HepG2 (cell line): Measurements from ENCODE around the gene PYCR2. TPM values are rescaled to one million over a fixed set of nuclear protein-coding genes. Genes with fewer than 3 reads are reported as not detected.

Experiments
- AGO2 ChIP-seq: fragments of 200-400 bp; formaldehyde crosslinking; optimal IDR thresholded peaks from 2 replicates; pipeline ENCODE3; 2017; ENCODE audit warnings: mild to moderate bottlenecking, low read depth, low read length, moderate library complexity
- FOXA3 ChIP-seq: IDR thresholded peaks from 2 replicates; pipeline ENCODE4 v1.6.1; 2016; ENCODE audit warnings: missing genetic modification reagents, missing compliant biosample characterization
- FOXM1 ChIP-seq: sonication (generic); formaldehyde crosslinking; IDR thresholded peaks from 2 replicates; pipeline ENCODE4 v1.5.0; 2020; ENCODE audit warnings: missing genetic modification reagents
- IRF2 ChIP-seq: IDR thresholded peaks from 2 replicates; pipeline ENCODE4 v1.6.1; 2018; ENCODE audit warnings: missing genetic modification reagents, missing compliant biosample characterization
- MAZ ChIP-seq, 2 experiments: sonication (generic) in 1 of 2; formaldehyde crosslinking in 1 of 2; IDR thresholded peaks; 2 replicates each; pipeline versions ENCODE4 v1.5.0 to v1.6.1; 2012 to 2020; ENCODE audit warnings: low read depth in 2 of 2, mild to moderate bottlenecking in 2 of 2, borderline replicate concordance in 1 of 2, improper control_type of control experiment in 1 of 2, low read length in 1 of 2, missing genetic modification reagents in 1 of 2, moderate library complexity in 1 of 2
- NFE2 ChIP-seq: sonication (generic); formaldehyde crosslinking; IDR thresholded peaks from 2 replicates; pipeline ENCODE4 v1.4.0; 2020; ENCODE audit warnings: missing genetic modification reagents
- PBX2 ChIP-seq: IDR thresholded peaks from 2 replicates; pipeline ENCODE4 v1.6.1; 2016; ENCODE audit warnings: control low read depth
- RARA ChIP-seq: IDR thresholded peaks from 2 replicates; pipeline ENCODE4 v1.6.1; 2016; ENCODE audit warnings: missing genetic modification reagents, missing compliant biosample characterization
- TRIM24 ChIP-seq: sonication (generic); formaldehyde crosslinking; IDR thresholded peaks from 2 replicates; pipeline ENCODE4 v1.8.0; 2022; ENCODE audit warnings: mild to moderate bottlenecking, missing genetic modification reagents
- ZBTB33 ChIP-seq: sonication (generic); formaldehyde crosslinking; IDR thresholded peaks from 2 replicates; pipeline ENCODE4 v1.4.0; 2020; ENCODE audit warnings: missing genetic modification reagents
- ZMYM3 ChIP-seq: sonication (generic); formaldehyde crosslinking; IDR thresholded peaks from 2 replicates; pipeline ENCODE4 v1.5.1; 2020; ENCODE audit warnings: mild to moderate bottlenecking, missing genetic modification reagents
- ZNF317 ChIP-seq: sonication (generic); formaldehyde crosslinking; IDR thresholded peaks from 2 replicates; pipeline ENCODE4 v1.5.0; 2020; ENCODE audit warnings: mild to moderate bottlenecking, missing genetic modification reagents
- ZZZ3 ChIP-seq: sonication (generic); formaldehyde crosslinking; IDR thresholded peaks from 2 replicates; pipeline ENCODE4 v1.4.0; 2020; ENCODE audit warnings: missing genetic modification reagents, mild to moderate bottlenecking, borderline replicate concordance
- polyA plus RNA-seq, 8 experiments: library from polyadenylated mRNA; depleted of rRNA in 3 of 8; stranded (reverse) in 7 of 8; unstranded in 1 of 8; fragments of >200 nt; fragmentation: Illumina TruSeq in 4 of 8; extraction: Trizol in 4 of 8; gene quantifications; 2 replicates each; pipeline versions ENCODE4 v1.2.1 to v1.2.3, GENCODE V29; 2011 to 2016; ENCODE audit warnings: low read depth in 4 of 8, missing spikeins in 1 of 8, mixed read lengths in 1 of 8; ENCODE audit not compliant: insufficient read depth in 1 of 8
- total RNA-seq, 5 experiments: library from RNA; depleted of rRNA; stranded (reverse); fragments of >200 nt; fragmentation: Illumina TruSeq; extraction: Trizol; gene quantifications; 2 replicates each; pipeline ENCODE4 v1.2.3, GENCODE V29; 2016; ENCODE audit warnings: low read depth in 1 of 5
- TF ChIP-seq, protein P1 (sequence below): sonication (generic); formaldehyde crosslinking; IDR thresholded peaks from 2 replicates; pipeline ENCODE4 v1.4.0; 2020; ENCODE audit warnings: mild to moderate bottlenecking, missing genetic modification reagents
- TF ChIP-seq, protein P2 (sequence below), 2 experiments: sonication (generic) in 1 of 2; formaldehyde crosslinking in 1 of 2; IDR thresholded peaks; 2 replicates each; pipeline versions ENCODE4 v1.4.0 to v1.6.1; 2018 to 2020; ENCODE audit warnings: missing genetic modification reagents in 2 of 2, borderline replicate concordance in 1 of 2, low read depth in 1 of 2, mild to moderate bottlenecking in 1 of 2, missing biosample characterization in 1 of 2

PYCR2 gene
- total and polyA plus RNA-seq, 2 of the 13 experiments (the other 11 are each of a cell fraction or from before 2014, with no cell fraction given) = 47.2 to 47.8 TPM

DNA sequence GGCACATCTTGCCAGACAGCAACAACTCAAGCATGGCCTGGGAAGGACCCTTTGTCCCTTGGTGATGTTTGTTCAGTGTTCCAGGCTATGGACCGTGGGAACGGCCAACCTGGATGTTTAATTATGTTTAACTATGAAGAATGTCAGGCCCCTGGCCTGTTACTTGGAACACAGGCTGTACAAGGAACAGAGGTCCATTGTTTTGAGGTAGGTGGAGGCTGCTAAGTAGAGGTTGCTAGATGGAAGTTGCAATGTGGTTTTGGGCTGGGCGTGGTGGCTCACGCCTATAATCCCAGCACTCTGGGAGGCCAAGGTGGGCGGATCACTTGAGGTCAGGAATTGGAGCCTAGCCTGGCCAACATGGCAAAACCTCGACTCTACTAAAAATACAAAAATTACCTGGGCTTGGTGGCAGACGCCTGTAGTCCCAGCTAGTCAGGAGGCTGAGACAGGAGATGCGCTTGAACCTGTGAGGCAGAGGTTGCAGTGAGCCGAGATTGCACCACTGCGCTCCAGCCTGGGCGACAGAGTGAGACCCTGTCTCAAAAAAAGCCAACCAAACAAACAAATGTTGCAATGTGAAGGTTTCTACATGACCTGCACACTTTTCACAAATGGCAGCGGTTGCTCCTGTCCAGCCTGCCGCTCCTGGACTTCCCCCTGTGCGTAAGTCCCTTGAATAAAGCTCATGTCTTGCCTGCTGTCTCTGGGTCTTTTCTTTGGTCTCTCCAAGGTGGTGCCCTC lies 32.6 kb downstream of the PYCR2 start (continued):
- TF ChIP-seq, protein P1, sequence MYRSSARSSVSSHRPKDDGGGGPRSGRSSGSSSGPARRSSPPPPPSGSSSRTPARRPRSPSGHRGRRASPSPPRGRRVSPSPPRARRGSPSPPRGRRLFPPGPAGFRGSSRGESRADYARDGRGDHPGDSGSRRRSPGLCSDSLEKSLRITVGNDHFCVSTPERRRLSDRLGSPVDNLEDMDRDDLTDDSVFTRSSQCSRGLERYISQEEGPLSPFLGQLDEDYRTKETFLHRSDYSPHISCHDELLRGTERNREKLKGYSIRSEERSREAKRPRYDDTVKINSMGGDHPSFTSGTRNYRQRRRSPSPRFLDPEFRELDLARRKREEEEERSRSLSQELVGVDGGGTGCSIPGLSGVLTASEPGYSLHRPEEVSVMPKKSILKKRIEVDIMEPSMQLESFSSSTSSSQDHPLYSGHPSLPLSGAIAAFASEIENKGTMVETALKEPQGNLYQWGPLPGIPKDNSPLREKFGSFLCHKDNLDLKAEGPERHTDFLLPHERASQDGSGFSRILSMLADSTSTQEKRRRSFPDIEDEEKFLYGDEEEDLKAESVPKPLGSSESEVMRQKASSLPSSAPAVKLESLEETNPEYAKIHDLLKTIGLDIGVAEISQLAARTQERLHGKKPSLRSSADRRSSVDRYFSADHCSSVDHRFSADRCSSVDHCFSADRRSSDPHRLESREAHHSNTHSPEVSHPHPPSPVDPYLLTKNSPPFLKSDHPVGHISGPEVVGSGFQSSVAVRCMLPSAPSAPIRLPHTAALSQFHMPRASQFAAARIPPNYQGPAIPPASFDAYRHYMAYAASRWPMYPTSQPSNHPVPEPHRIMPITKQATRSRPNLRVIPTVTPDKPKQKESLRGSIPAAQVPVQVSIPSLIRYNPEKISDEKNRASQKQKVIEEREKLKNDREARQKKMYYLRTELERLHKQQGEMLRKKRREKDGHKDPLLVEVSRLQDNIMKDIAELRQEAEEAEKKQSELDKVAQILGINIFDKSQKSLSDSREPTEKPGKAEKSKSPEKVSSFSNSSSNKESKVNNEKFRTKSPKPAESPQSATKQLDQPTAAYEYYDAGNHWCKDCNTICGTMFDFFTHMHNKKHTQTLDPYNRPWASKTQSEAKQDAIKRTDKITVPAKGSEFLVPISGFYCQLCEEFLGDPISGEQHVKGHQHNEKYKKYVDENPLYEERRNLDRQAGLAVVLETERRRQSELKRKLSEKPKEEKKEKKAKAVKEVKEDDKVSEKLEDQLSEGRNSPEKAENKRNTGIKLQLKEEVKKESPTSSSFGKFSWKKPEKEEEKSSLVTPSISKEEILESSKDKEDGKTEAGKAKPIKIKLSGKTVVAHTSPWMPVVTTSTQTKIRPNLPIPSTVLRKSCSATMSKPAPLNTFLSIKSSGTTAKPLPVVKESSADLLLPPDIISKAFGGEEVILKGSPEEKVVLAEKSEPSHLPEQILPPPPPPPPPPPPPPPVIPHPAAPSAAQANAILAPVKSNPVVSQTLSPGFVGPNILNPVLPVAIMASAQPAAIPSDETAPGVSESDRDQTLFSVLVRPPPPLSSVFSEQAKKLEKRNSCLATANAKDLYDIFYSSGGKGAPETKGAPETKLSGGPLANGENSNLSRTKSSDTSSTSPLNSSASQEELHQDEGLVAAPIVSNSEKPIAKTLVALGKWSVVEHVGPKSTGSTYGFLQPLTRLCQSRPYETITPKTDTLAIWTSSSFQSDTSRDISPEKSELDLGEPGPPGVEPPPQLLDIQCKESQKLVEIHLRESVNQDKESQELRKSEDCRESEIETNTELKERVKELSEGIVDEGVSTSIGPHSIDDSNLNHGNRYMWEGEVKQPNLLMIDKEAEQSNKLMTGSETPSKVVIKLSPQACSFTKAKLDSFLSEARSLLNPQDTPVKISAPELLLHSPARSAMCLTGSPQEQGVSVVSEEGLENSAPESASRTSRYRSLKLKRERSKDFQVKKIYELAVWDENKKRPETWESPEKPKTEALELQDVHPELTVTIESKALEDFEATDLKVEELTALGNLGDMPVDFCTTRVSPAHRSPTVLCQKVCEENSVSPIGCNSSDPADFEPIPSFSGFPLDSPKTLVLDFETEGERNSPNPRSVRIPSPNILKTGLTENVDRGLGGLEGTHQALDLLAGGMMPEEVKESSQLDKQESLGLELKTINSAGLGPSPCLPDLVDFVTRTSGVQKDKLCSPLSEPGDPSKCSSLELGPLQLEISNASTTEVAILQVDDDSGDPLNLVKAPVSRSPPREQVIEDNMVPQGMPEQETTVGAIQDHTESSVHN (CRISPR knock-in tag) = no peak
- TF ChIP-seq IRF2 (CRISPR knock-in tag) = no peak
- no peak for TF ChIP-seq FOXM1 (CRISPR knock-in tag)
- no peak for TF ChIP-seq ZZZ3
- TF ChIP-seq MAZ (IDR thresholded peaks at IDR 0.05; ENCODE audit: borderline replicate concordance, low read depth, low read length) = no peak
- 0 out of 2 replicates have a peak, but pooled peaks have one; percentile 39 for TF ChIP-seq MAZ (CRISPR knock-in tag; IDR thresholded peaks at IDR 0.05; ENCODE audit: low read depth)
- no peak for TF ChIP-seq PBX2 (CRISPR knock-in tag)
- TF ChIP-seq AGO2 = no peak
- TF ChIP-seq RARA (CRISPR knock-in tag) = 0 out of 2 replicates have a peak, but pooled peaks have one; percentile 21
- TF ChIP-seq, protein P2, sequence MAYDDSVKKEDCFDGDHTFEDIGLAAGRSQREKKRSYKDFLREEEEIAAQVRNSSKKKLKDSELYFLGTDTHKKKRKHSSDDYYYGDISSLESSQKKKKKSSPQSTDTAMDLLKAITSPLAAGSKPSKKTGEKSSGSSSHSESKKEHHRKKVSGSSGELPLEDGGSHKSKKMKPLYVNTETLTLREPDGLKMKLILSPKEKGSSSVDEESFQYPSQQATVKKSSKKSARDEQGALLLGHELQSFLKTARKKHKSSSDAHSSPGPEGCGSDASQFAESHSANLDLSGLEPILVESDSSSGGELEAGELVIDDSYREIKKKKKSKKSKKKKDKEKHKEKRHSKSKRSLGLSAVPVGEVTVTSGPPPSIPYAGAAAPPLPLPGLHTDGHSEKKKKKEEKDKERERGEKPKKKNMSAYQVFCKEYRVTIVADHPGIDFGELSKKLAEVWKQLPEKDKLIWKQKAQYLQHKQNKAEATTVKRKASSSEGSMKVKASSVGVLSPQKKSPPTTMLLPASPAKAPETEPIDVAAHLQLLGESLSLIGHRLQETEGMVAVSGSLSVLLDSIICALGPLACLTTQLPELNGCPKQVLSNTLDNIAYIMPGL (CRISPR knock-in tag; IDR thresholded peaks at IDR 0.05; ENCODE audit: borderline replicate concordance in 1 of 2, low read depth in 1 of 2) = no peak; a peak in 1 of 4 replicates
- no peak for TF ChIP-seq TRIM24
- TF ChIP-seq FOXA3 = no peak
- TF ChIP-seq ZBTB33 (CRISPR knock-in tag) = no peak
- TF ChIP-seq NFE2 (CRISPR knock-in tag) = no peak
- TF ChIP-seq ZNF317 (CRISPR knock-in tag) = no peak
- peak; percentile 53; the same call in 1 of the 2 replicates for TF ChIP-seq ZMYM3
